WTC11 (cell line): ENCODE measurements around the gene KLHL30. TPM values are rescaled to one million over a fixed set of nuclear protein-coding genes. Genes with fewer than 3 reads are reported as not detected.
A peak's percentile ranks its signal among the peaks of the same experiment; 100 is the strongest.

Source experiments
- ATAC-seq: fragments of 200-7000 bp; cut with Tn5 transposase; 2 replicates; pipeline ENCODE4 v1.10.0; 2021; ENCODE audit warnings: mild to moderate bottlenecking, moderate library complexity
- CTCF ChIA-PET: fragments of 300-600 bp; sonication (Branson Sonifier 250); formaldehyde crosslinking; loops from one replicate; lab custom pipeline; 2021; ENCODE audit warnings: antibody characterized with exemption; lab: Charles Lee
- POLR2A ChIA-PET: fragments of 350-600 bp; sonication (Branson Sonifier 250); formaldehyde crosslinking; loops from one replicate; lab custom pipeline; 2021; ENCODE audit warnings: antibody characterized with exemption; lab: Charles Lee
- DNase-seq: peaks from one replicate; pipeline ENCODE4 v3.0.0; 2021; ENCODE audit warnings: low spot score
- H3K27ac Mint-ChIP-seq: 2 replicates; pipeline ENCODE4 v1.8.0; 2021; ENCODE audit warnings: mixed read lengths
- H3K27me3 Mint-ChIP-seq: 2 replicates; pipeline ENCODE4 v1.8.0; 2021; ENCODE audit warnings: low read depth, mild to moderate bottlenecking, moderate library complexity, mixed read lengths
- H3K36me3 Mint-ChIP-seq: 2 replicates; pipeline ENCODE4 v1.8.0; 2021; ENCODE audit warnings: mixed read lengths
- H3K4me1 Mint-ChIP-seq: 2 replicates; pipeline ENCODE4 v1.8.0; 2022; ENCODE audit warnings: mixed read lengths
- H3K4me3 Mint-ChIP-seq: 2 replicates; pipeline ENCODE4 v1.8.0; 2021; ENCODE audit warnings: mild to moderate bottlenecking, moderate library complexity, mixed read lengths
- H3K9me3 Mint-ChIP-seq: 2 replicates; pipeline ENCODE4 v1.8.0; 2021; ENCODE audit warnings: mixed read lengths
- ETV6 ChIP-seq: sonication (generic); formaldehyde crosslinking; IDR thresholded peaks from 2 replicates; pipeline ENCODE4 v1.8.1; 2022; ENCODE audit warnings: mild to moderate bottlenecking, missing genetic modification reagents
- FOXP1 ChIP-seq: sonication (generic); formaldehyde crosslinking; IDR thresholded peaks from 2 replicates; pipeline ENCODE4 v1.8.0; 2022; ENCODE audit warnings: missing genetic modification reagents, mild to moderate bottlenecking, moderate library complexity, borderline replicate concordance
- JUN ChIP-seq: sonication (generic); formaldehyde crosslinking; IDR thresholded peaks from 2 replicates; pipeline ENCODE4 v1.8.0; 2023; ENCODE audit warnings: mild to moderate bottlenecking, missing genetic modification reagents
- MXD4 ChIP-seq: fragments of 250-450 bp; sonication (Bioruptor Pico); IDR thresholded peaks from 2 replicates; pipeline ENCODE4 v1.8.0; 2021; ENCODE audit warnings: mild to moderate bottlenecking, moderate library complexity, borderline replicate concordance
- NR2C2 ChIP-seq: sonication (generic); formaldehyde crosslinking; IDR thresholded peaks from 2 replicates; pipeline ENCODE4 v1.8.0; 2022; ENCODE audit warnings: mild to moderate bottlenecking, missing genetic modification reagents
- OVOL2 ChIP-seq: fragments of 250-450 bp; sonication (Bioruptor Pico); IDR thresholded peaks from 2 replicates; pipeline ENCODE4 v1.9.0; 2021; ENCODE audit warnings: mild to moderate bottlenecking, borderline replicate concordance
- total RNA-seq: library from RNA; stranded (reverse); gene quantifications from 3 replicates; pipeline ENCODE4 v1.2.3, GENCODE V29; 2021
- TF ChIP-seq, protein P1 (sequence below): sonication (generic); formaldehyde crosslinking; IDR thresholded peaks from 2 replicates; pipeline ENCODE4 v1.8.0; 2023; ENCODE audit warnings: mild to moderate bottlenecking, missing genetic modification reagents
- TF ChIP-seq, protein P2 (sequence below): sonication (generic); formaldehyde crosslinking; IDR thresholded peaks from 2 replicates; pipeline ENCODE4 v1.8.0; 2022; ENCODE audit warnings: mild to moderate bottlenecking, missing genetic modification reagents
- TF ChIP-seq, protein P3 (sequence below): fragments of 250-450 bp; sonication (Bioruptor Pico); IDR thresholded peaks from 2 replicates; pipeline ENCODE4 v2.1.2; 2022; ENCODE audit warnings: mild to moderate bottlenecking, moderate library complexity
- TF ChIP-seq, protein P4 (sequence below): sonication (generic); formaldehyde crosslinking; IDR thresholded peaks from 2 replicates; pipeline ENCODE4 v1.8.1; 2022; ENCODE audit warnings: low read depth, mild to moderate bottlenecking, moderate library complexity, missing genetic modification reagents, borderline replicate concordance
- TF ChIP-seq, protein P5 (sequence below): sonication (generic); formaldehyde crosslinking; IDR thresholded peaks from 2 replicates; pipeline ENCODE4 v1.8.0; 2023; ENCODE audit warnings: missing genetic modification reagents, mild to moderate bottlenecking, borderline replicate concordance
- TF ChIP-seq, protein P6 (sequence below): sonication (generic); formaldehyde crosslinking; IDR thresholded peaks from 2 replicates; pipeline ENCODE4 v1.8.1; 2023; ENCODE audit warnings: mild to moderate bottlenecking, missing genetic modification reagents
- TF ChIP-seq, protein P7 (sequence below): sonication (generic); formaldehyde crosslinking; IDR thresholded peaks from 2 replicates; pipeline ENCODE4 v1.8.1; 2022; ENCODE audit warnings: low read depth, missing genetic modification reagents, borderline replicate concordance

The KLHL30 gene
- total RNA-seq, 1 experiment from 2014 or later = not detected

DNA sequence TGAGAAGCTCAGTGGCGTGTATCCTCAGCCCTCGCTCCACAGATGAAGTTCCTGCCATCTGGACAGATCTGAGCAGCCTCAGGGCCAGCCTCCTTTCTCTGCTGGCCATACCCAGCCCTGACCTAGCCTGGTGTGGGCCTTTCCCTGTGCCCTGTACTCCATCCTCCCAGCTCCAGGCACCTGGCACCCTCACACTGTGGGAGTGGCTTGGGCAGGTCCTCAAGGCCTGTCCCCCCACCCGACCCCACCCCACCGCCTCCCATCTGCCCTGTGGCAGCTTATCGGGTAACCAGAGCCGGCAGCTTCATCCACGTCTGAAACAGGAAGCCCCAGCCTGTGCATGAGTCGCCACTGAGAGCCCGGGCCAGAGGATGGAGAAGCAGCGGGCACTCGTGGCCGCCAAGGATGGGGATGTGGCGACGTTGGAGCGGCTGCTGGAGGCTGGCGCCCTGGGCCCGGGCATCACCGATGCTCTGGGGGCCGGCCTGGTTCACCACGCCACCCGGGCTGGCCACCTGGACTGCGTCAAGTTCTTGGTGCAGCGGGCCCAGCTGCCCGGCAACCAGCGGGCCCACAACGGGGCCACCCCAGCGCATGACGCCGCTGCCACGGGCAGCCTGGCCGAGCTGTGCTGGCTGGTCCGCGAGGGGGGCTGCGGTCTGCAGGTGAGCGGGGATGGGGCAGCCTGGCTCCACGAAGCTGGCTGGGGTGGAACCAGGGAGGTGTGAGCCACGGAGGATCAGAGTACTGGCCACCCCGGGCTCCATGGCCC lies 38.2 kb upstream of the KLHL30 start, which contains the start of gene ESPNL:
Gene ESPNL, plus strand, starts transcription at position 292 of the 772 bp plus-strand sequence. Its CDS starts 80 bp downstream, at position 372.
- POLR2A ChIA-PET = no interaction called here
- H3K4me3 Mint-ChIP-seq = no peak within 1 kb of the TSS
- CTCF ChIA-PET = interaction anchor here (0.6 to 1.6 kb wide), 5 partner anchors 9 to 690 kb away, joined by 3 to 6 read pairs (median 4); no protein-coding TSS in a partner anchor
- H3K27ac Mint-ChIP-seq = 0 out of 2 replicates have a peak within 1 kb of the TSS, but pooled peaks have one; percentile 36
- ATAC-seq (no peak), DNase-seq (no peak)
- H3K9me3 Mint-ChIP-seq = no peaks in the 10 kb centered on the region
- TF ChIP-seq FOXP1 (CRISPR knock-in tag) = no peak
- TF ChIP-seq, protein P1, sequence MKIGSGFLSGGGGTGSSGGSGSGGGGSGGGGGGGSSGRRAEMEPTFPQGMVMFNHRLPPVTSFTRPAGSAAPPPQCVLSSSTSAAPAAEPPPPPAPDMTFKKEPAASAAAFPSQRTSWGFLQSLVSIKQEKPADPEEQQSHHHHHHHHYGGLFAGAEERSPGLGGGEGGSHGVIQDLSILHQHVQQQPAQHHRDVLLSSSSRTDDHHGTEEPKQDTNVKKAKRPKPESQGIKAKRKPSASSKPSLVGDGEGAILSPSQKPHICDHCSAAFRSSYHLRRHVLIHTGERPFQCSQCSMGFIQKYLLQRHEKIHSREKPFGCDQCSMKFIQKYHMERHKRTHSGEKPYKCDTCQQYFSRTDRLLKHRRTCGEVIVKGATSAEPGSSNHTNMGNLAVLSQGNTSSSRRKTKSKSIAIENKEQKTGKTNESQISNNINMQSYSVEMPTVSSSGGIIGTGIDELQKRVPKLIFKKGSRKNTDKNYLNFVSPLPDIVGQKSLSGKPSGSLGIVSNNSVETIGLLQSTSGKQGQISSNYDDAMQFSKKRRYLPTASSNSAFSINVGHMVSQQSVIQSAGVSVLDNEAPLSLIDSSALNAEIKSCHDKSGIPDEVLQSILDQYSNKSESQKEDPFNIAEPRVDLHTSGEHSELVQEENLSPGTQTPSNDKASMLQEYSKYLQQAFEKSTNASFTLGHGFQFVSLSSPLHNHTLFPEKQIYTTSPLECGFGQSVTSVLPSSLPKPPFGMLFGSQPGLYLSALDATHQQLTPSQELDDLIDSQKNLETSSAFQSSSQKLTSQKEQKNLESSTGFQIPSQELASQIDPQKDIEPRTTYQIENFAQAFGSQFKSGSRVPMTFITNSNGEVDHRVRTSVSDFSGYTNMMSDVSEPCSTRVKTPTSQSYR (CRISPR knock-in tag) = no peak
- TF ChIP-seq, protein P2, sequence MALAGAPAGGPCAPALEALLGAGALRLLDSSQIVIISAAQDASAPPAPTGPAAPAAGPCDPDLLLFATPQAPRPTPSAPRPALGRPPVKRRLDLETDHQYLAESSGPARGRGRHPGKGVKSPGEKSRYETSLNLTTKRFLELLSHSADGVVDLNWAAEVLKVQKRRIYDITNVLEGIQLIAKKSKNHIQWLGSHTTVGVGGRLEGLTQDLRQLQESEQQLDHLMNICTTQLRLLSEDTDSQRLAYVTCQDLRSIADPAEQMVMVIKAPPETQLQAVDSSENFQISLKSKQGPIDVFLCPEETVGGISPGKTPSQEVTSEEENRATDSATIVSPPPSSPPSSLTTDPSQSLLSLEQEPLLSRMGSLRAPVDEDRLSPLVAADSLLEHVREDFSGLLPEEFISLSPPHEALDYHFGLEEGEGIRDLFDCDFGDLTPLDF (CRISPR knock-in tag) = no peak
- peaks cover 2% of the 10 kb centered on the region; the same call in 1 of the 2 replicates for H3K36me3 Mint-ChIP-seq
- H3K4me1 Mint-ChIP-seq = peaks cover 32% of the 10 kb centered on the region
- H3K27me3 Mint-ChIP-seq = no peaks in the 10 kb centered on the region

DNA sequence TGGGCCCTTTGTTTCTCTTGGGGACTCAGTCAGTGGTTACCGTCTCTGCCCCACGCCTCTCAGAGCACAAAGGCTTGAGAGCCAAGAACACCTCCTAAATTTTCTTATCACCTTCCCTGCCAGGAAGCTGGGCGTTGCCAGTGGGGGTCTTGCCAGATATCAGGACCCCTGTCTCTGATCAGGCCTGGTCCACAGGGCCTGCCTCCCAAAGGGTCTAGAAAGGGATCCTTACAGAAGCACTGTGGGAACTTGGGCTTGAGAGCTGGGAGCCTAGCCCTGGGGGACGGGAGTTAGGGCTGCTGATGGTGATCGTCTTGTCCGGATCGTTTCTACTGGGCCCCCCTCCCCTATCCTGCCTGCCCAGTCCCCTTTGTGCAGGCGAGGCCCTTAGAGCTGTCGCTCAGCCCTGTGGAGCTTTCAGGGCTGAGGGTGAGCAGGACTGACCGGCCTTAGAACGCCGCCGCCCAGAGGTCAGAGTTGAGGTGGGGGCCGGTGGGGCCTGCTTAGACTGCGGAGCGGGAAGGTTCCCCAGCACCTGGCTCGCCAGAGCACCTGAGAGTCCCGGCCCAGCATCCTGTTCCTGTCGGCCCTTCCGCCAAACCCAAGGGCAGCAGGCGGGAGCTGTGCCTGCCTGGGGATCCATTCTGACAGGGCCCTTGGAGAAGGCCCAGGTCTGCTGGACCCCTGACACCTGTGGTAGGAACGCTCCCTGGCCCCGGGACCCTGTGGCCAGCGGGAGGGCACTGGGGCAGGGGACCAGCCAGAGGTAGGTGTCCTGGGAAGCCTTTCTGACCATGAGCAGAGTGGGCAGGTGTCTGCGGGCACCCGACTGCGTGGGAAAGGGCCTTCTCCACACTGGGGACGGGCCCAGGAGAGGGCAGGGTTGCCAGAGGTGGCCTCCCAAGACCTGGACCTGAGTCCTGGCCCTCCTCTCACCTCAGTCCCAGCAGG lies 37.4 kb upstream of the KLHL30 start:
- H3K4me3 Mint-ChIP-seq = no peak overlapping the region
- ATAC-seq = no peak
- no peak overlapping the region for H3K27ac Mint-ChIP-seq
- H3K9me3 Mint-ChIP-seq = no peaks in the 10 kb centered on the region
- peaks cover 25% of the 10 kb centered on the region for H3K4me1 Mint-ChIP-seq
- no peak for DNase-seq
- H3K36me3 Mint-ChIP-seq = no peaks in the 10 kb centered on the region
- ChIA-PET CTCF (interaction anchor here (0.6 to 1.6 kb wide), 5 partner anchors 8 to 691 kb away, joined by 3 to 6 read pairs (median 3); no protein-coding TSS in a partner anchor), POLR2A (no interaction called here)
- no peaks in the 10 kb centered on the region for H3K27me3 Mint-ChIP-seq
- TF ChIP-seq, protein P3, sequence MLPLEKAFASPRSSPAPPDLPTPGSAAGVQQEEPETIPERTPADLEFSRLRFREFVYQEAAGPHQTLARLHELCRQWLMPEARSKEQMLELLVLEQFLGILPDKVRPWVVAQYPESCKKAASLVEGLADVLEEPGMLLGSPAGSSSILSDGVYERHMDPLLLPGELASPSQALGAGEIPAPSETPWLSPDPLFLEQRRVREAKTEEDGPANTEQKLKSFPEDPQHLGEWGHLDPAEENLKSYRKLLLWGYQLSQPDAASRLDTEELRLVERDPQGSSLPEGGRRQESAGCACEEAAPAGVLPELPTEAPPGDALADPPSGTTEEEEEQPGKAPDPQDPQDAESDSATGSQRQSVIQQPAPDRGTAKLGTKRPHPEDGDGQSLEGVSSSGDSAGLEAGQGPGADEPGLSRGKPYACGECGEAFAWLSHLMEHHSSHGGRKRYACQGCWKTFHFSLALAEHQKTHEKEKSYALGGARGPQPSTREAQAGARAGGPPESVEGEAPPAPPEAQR (CRISPR knock-in tag) = no peak
- TF ChIP-seq MXD4 = no peak
- TF ChIP-seq ETV6 = no peak
- TF ChIP-seq, protein P4, sequence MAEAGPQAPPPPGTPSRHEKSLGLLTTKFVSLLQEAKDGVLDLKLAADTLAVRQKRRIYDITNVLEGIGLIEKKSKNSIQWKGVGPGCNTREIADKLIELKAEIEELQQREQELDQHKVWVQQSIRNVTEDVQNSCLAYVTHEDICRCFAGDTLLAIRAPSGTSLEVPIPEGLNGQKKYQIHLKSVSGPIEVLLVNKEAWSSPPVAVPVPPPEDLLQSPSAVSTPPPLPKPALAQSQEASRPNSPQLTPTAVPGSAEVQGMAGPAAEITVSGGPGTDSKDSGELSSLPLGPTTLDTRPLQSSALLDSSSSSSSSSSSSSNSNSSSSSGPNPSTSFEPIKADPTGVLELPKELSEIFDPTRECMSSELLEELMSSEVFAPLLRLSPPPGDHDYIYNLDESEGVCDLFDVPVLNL = no peak
- TF ChIP-seq, protein P5, sequence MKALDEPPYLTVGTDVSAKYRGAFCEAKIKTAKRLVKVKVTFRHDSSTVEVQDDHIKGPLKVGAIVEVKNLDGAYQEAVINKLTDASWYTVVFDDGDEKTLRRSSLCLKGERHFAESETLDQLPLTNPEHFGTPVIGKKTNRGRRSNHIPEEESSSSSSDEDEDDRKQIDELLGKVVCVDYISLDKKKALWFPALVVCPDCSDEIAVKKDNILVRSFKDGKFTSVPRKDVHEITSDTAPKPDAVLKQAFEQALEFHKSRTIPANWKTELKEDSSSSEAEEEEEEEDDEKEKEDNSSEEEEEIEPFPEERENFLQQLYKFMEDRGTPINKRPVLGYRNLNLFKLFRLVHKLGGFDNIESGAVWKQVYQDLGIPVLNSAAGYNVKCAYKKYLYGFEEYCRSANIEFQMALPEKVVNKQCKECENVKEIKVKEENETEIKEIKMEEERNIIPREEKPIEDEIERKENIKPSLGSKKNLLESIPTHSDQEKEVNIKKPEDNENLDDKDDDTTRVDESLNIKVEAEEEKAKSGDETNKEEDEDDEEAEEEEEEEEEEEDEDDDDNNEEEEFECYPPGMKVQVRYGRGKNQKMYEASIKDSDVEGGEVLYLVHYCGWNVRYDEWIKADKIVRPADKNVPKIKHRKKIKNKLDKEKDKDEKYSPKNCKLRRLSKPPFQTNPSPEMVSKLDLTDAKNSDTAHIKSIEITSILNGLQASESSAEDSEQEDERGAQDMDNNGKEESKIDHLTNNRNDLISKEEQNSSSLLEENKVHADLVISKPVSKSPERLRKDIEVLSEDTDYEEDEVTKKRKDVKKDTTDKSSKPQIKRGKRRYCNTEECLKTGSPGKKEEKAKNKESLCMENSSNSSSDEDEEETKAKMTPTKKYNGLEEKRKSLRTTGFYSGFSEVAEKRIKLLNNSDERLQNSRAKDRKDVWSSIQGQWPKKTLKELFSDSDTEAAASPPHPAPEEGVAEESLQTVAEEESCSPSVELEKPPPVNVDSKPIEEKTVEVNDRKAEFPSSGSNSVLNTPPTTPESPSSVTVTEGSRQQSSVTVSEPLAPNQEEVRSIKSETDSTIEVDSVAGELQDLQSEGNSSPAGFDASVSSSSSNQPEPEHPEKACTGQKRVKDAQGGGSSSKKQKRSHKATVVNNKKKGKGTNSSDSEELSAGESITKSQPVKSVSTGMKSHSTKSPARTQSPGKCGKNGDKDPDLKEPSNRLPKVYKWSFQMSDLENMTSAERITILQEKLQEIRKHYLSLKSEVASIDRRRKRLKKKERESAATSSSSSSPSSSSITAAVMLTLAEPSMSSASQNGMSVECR = no peak
- no peak for TF ChIP-seq OVOL2 (CRISPR knock-in tag)
- TF ChIP-seq, protein P6, sequence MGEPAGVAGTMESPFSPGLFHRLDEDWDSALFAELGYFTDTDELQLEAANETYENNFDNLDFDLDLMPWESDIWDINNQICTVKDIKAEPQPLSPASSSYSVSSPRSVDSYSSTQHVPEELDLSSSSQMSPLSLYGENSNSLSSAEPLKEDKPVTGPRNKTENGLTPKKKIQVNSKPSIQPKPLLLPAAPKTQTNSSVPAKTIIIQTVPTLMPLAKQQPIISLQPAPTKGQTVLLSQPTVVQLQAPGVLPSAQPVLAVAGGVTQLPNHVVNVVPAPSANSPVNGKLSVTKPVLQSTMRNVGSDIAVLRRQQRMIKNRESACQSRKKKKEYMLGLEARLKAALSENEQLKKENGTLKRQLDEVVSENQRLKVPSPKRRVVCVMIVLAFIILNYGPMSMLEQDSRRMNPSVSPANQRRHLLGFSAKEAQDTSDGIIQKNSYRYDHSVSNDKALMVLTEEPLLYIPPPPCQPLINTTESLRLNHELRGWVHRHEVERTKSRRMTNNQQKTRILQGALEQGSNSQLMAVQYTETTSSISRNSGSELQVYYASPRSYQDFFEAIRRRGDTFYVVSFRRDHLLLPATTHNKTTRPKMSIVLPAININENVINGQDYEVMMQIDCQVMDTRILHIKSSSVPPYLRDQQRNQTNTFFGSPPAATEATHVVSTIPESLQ (CRISPR knock-in tag) = no peak
- TF ChIP-seq NR2C2 (CRISPR knock-in tag) = no peak
- TF ChIP-seq, protein P7, sequence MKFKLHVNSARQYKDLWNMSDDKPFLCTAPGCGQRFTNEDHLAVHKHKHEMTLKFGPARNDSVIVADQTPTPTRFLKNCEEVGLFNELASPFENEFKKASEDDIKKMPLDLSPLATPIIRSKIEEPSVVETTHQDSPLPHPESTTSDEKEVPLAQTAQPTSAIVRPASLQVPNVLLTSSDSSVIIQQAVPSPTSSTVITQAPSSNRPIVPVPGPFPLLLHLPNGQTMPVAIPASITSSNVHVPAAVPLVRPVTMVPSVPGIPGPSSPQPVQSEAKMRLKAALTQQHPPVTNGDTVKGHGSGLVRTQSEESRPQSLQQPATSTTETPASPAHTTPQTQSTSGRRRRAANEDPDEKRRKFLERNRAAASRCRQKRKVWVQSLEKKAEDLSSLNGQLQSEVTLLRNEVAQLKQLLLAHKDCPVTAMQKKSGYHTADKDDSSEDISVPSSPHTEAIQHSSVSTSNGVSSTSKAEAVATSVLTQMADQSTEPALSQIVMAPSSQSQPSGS = no peak
- no peak for TF ChIP-seq JUN (CRISPR knock-in tag)
